ENCODE measurements around the gene RPL31.

The RPL31 gene

GRCh38 chr2:100984892-100985307 is 17.2 kb upstream of the RPL31 start:
- peak; percentile 83 for DNase-seq (ENCODE audit: low read depth in 2 of 2)
- TF ChIP-seq CTCF (IDR thresholded peaks at IDR 0.05; ENCODE audit: low read depth, low read length): peak; percentile 87
- no peak overlapping the region for H3K4me3 ChIP-seq (replicated peaks in 1 of 2; ENCODE audit: low read depth in 2 of 2, low read length in 2 of 2)

GRCh38 chr2:100986157-100986556 is 15.9 kb upstream of the RPL31 start:
- no peak for TF ChIP-seq CTCF (IDR thresholded peaks at IDR 0.05; ENCODE audit: low read depth, low read length)
- no peak overlapping the region for H3K4me3 ChIP-seq (replicated peaks in 1 of 2; ENCODE audit: low read depth in 2 of 2, low read length in 2 of 2)
- DNase-seq (ENCODE audit: low read depth in 2 of 2): no peak

- no peak for DNase-seq (ENCODE audit: low read depth in 2 of 2)
- no peak overlapping the region for H3K4me3 ChIP-seq (replicated peaks in 1 of 2; ENCODE audit: low read depth in 2 of 2, low read length in 2 of 2)
- TF ChIP-seq CTCF (IDR thresholded peaks at IDR 0.05; ENCODE audit: low read depth, low read length): no peak
Observed at GRCh38 chr2:100987536-100987935, 14.6 kb upstream of the RPL31 start.

- H3K4me3 ChIP-seq (replicated peaks in 1 of 2; ENCODE audit: low read depth in 2 of 2, low read length in 2 of 2): no peak overlapping the region
- TF ChIP-seq CTCF (IDR thresholded peaks at IDR 0.05; ENCODE audit: low read depth, low read length): no peak
- DNase-seq (ENCODE audit: low read depth in 2 of 2): no peak
Observed at GRCh38 chr2:100987974-100988373, 14.1 kb upstream of the RPL31 start.

- no peak overlapping the region for H3K4me3 ChIP-seq (replicated peaks in 1 of 2; ENCODE audit: low read depth in 2 of 2, low read length in 2 of 2)
- DNase-seq (ENCODE audit: low read depth in 2 of 2): peak; percentile 35 to 43
- no peak for TF ChIP-seq CTCF (IDR thresholded peaks at IDR 0.05; ENCODE audit: low read depth, low read length)
Observed at GRCh38 chr2:100988630-100989417, 13.3 kb upstream of the RPL31 start.

GRCh38 chr2:100989666-100990065 is 12.4 kb upstream of the RPL31 start:
- H3K4me3 ChIP-seq (replicated peaks in 1 of 2; ENCODE audit: low read depth in 2 of 2, low read length in 2 of 2): no peak overlapping the region
- no peak for TF ChIP-seq CTCF (IDR thresholded peaks at IDR 0.05; ENCODE audit: low read depth, low read length)
- no peak for DNase-seq (ENCODE audit: low read depth in 2 of 2)

- H3K4me3 ChIP-seq (replicated peaks in 1 of 2; ENCODE audit: low read depth in 2 of 2, low read length in 2 of 2): no peak overlapping the region
- TF ChIP-seq CTCF (IDR thresholded peaks at IDR 0.05; ENCODE audit: low read depth, low read length): no peak
- DNase-seq (ENCODE audit: low read depth in 2 of 2): no peak
Observed at GRCh38 chr2:100990166-100990565, 11.9 kb upstream of the RPL31 start.
